Keratinocyte (primary cell): ENCODE measurements around the gene NAALADL2. TPM values are rescaled to one million over a fixed set of nuclear protein-coding genes. Genes with fewer than 3 reads are reported as not detected.

Experiments used
- DNase-seq: peaks from one replicate; pipeline ENCODE4 v3.0.0-alpha.2; 2011; ENCODE audit warnings: low read depth, missing footprints, low spot score
- FAIRE-seq: peaks from 2 replicates; lab custom pipeline; 2011; peaks lifted over from hg19 to GRCh38; lab: Jason Lieb, UNC
- H2AFZ ChIP-seq: 2 replicates; pipeline ENCODE4 v1.6.0; 2012; ENCODE audit warnings: low read length, control low read depth, inconsistent platforms; ENCODE audit not compliant: control insufficient read depth
- H3K27ac ChIP-seq: 2 replicates; pipeline ENCODE4 v1.5.1; 2011; ENCODE audit warnings: low read length; ENCODE audit not compliant: control insufficient read depth, insufficient read depth
- H3K27me3 ChIP-seq: 3 replicates; pipeline ENCODE4 v1.6.0; 2011; ENCODE audit warnings: low read length; ENCODE audit not compliant: control insufficient read depth, insufficient read depth; ENCODE audit errors: extremely low read depth
- H3K36me3 ChIP-seq, 2 experiments: 2 replicates in 1 of 2; 3 replicates in 1 of 2; pipeline ENCODE4 v1.5.1; 2011; ENCODE audit warnings: low read length in 2 of 2, mild to moderate bottlenecking in 1 of 2; ENCODE audit not compliant: control insufficient read depth in 2 of 2, insufficient read depth in 2 of 2; ENCODE audit errors: extremely low read depth in 1 of 2
- H3K4me1 ChIP-seq: 3 replicates; pipeline ENCODE4 v1.5.1; 2011; ENCODE audit warnings: low read length; ENCODE audit not compliant: control insufficient read depth, insufficient read depth; ENCODE audit errors: extremely low read depth
- H3K4me2 ChIP-seq: 3 replicates; pipeline ENCODE4 v1.6.0; 2011; ENCODE audit warnings: low read depth, low read length; ENCODE audit not compliant: control insufficient read depth, insufficient read depth; ENCODE audit errors: extremely low read depth
- H3K4me3 ChIP-seq, 3 experiments: fragments of 200-600 bp in 1 of 3; sonication (generic) in 1 of 3; 2 replicates in 2 of 3; 3 replicates in 1 of 3; pipeline ENCODE4 v1.5.1; 2011 to 2016; ENCODE audit warnings: low read length in 3 of 3, mild to moderate bottlenecking in 3 of 3, control low read depth in 2 of 3, inconsistent platforms in 1 of 3, low read depth in 1 of 3, mixed read lengths in 1 of 3, mixed run types in 1 of 3, moderate library complexity in 1 of 3; ENCODE audit not compliant: control insufficient read depth in 2 of 3, insufficient read depth in 2 of 3; ENCODE audit errors: extremely low read depth in 1 of 3
- H3K79me2 ChIP-seq: 2 replicates; pipeline ENCODE4 v1.6.0; 2012; ENCODE audit warnings: low read length; ENCODE audit not compliant: control insufficient read depth, insufficient read depth
- H3K9ac ChIP-seq: 3 replicates; pipeline ENCODE4 v1.6.0; 2011; ENCODE audit warnings: low read length; ENCODE audit not compliant: control insufficient read depth, insufficient read depth; ENCODE audit errors: extremely low read depth
- H3K9me1 ChIP-seq: 3 replicates; pipeline ENCODE4 v1.6.0; 2011; ENCODE audit warnings: low read length; ENCODE audit not compliant: control insufficient read depth, insufficient read depth; ENCODE audit errors: extremely low read depth
- H3K9me3 ChIP-seq: 2 replicates; pipeline ENCODE4 v1.5.1; 2012; ENCODE audit warnings: low read depth, low read length; ENCODE audit not compliant: control insufficient read depth
- H4K20me1 ChIP-seq: 3 replicates; pipeline ENCODE4 v1.6.0; 2011; ENCODE audit warnings: low read length; ENCODE audit not compliant: control insufficient read depth, insufficient read depth; ENCODE audit errors: extremely low read depth
- EZH2 ChIP-seq: IDR thresholded peaks from one replicate; pipeline ENCODE4 v1.6.1; 2012; ENCODE audit warnings: inconsistent platforms, mild to moderate bottlenecking, low read length, moderate library complexity
- dilution Hi-C: fragments of 300-500 bp; cut with MboI; formaldehyde crosslinking; loops from one replicate; pipeline ENCODE4 v1.7.0; 2020; ENCODE audit warnings: low sequenced_read_pairs; ENCODE audit not compliant: extremely low pct_ligation_motif_present
- polyA plus RNA-seq, 5 experiments: library from polyadenylated mRNA; depleted of rRNA in 3 of 5; stranded (reverse) in 3 of 5; stranded (forward) in 1 of 5; unstranded in 1 of 5; fragments of >200 nt; gene quantifications; 1 replicate in 1 of 5; 2 replicates in 3 of 5; 3 replicates in 1 of 5; pipeline versions ENCODE4 v1.2.1 to v1.2.3, GENCODE V29; 2011 to 2012; ENCODE audit warnings: missing spikeins in 2 of 5, low read depth in 1 of 5, low replicate concordance in 1 of 5
- TF ChIP-seq, protein P1 (sequence below), 3 experiments: IDR thresholded peaks in 1 of 3; conservative IDR thresholded peaks in 1 of 3; optimal IDR thresholded peaks in 1 of 3; 2 replicates in 2 of 3; 3 replicates in 1 of 3; pipeline versions ENCODE3 to v1.5.1; 2011; ENCODE audit warnings: low read length in 3 of 3, mild to moderate bottlenecking in 3 of 3, moderate library complexity in 2 of 3, control low read depth in 1 of 3, inconsistent platforms in 1 of 3; ENCODE audit not compliant: insufficient read depth in 2 of 3; ENCODE audit errors: extremely low read depth in 1 of 3

Gene NAALADL2
- polyA plus RNA-seq, 1 donor (not counting 4 experiments of a cell fraction or from before 2014, with no cell fraction given): 0.75 TPM

DNA sequence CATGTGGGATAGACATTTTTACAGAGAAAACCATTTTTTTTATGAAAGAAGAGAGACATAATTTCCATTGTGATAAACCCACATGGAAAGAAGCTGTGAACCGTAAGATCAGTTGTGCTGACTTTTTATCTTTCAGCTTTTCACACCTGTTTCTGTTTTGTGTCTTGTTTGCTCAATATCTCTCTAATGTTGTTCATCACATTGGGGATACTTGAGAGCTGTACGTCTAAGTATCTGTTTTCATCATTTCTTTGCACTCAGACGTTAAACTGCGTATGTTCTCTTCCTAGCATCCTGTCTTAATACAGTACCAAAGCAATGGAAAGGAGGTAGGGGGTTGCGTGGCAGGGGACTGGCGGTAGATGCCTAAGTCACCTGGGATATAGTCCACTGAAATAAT is 449.0 kb downstream of the NAALADL2 start:
- H3K4me2 ChIP-seq: no peak overlapping the region
- H3K36me3 ChIP-seq: no peaks in the 10 kb centered on the region
- H3K9me3 ChIP-seq: no peaks in the 10 kb centered on the region
- no peaks in the 10 kb centered on the region for H3K79me2 ChIP-seq
- H3K4me3 ChIP-seq: no peak overlapping the region
- dilution Hi-C loops: no loop called here
- no peaks in the 10 kb centered on the region for H3K4me1 ChIP-seq
- no peaks in the 10 kb centered on the region for H3K9me1 ChIP-seq
- H3K27me3 ChIP-seq: no peaks in the 10 kb centered on the region
- no peak overlapping the region for H3K27ac ChIP-seq
- H2AFZ ChIP-seq: no peak overlapping the region
- no peak overlapping the region for H3K9ac ChIP-seq
- DNase-seq: no peak
- H4K20me1 ChIP-seq: no peaks in the 10 kb centered on the region
- FAIRE-seq: no peak
- TF ChIP-seq, protein P1, sequence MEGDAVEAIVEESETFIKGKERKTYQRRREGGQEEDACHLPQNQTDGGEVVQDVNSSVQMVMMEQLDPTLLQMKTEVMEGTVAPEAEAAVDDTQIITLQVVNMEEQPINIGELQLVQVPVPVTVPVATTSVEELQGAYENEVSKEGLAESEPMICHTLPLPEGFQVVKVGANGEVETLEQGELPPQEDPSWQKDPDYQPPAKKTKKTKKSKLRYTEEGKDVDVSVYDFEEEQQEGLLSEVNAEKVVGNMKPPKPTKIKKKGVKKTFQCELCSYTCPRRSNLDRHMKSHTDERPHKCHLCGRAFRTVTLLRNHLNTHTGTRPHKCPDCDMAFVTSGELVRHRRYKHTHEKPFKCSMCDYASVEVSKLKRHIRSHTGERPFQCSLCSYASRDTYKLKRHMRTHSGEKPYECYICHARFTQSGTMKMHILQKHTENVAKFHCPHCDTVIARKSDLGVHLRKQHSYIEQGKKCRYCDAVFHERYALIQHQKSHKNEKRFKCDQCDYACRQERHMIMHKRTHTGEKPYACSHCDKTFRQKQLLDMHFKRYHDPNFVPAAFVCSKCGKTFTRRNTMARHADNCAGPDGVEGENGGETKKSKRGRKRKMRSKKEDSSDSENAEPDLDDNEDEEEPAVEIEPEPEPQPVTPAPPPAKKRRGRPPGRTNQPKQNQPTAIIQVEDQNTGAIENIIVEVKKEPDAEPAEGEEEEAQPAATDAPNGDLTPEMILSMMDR (optimal IDR thresholded peaks at IDR 0.05 in 1 of 3, IDR thresholded peaks at IDR 0.05 in 1 of 3, conservative IDR thresholded peaks at IDR 0.05 in 1 of 3; ENCODE audit: extremely low read depth in 1 of 3, insufficient read depth in 2 of 3, low read length in 3 of 3): no peak
- no peak for TF ChIP-seq EZH2

DNA sequence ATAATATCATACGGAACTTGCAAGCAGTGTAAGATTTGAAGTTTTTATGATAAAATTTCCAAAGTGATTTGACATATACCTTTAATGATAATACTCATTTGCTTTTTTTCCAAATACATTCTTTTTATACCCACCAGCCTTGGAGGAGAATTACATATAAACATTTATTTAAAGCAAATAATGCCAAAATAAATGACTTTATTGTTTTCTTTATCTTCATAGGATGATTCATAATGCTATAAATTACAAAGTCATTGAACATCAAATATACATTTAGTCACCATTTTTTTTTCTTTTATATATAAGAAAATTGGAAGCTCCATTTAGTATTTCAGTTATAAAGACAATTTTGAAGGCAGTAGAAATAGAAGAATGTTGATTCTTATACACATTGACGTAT is 450.9 kb downstream of the NAALADL2 start:
- no peak overlapping the region for H3K27ac ChIP-seq
- no peak for FAIRE-seq
- no peak overlapping the region for H3K4me3 ChIP-seq
- no peaks in the 10 kb centered on the region for H3K4me1 ChIP-seq
- DNase-seq: no peak
- H4K20me1 ChIP-seq: no peaks in the 10 kb centered on the region
- dilution Hi-C loops: no loop called here
- no peaks in the 10 kb centered on the region for H3K9me3 ChIP-seq
- H3K9ac ChIP-seq: no peak overlapping the region
- H3K4me2 ChIP-seq: no peak overlapping the region
- H3K79me2 ChIP-seq: no peaks in the 10 kb centered on the region
- TF ChIP-seq, protein P1 (optimal IDR thresholded peaks at IDR 0.05 in 1 of 3, IDR thresholded peaks at IDR 0.05 in 1 of 3, conservative IDR thresholded peaks at IDR 0.05 in 1 of 3; ENCODE audit: extremely low read depth in 1 of 3, insufficient read depth in 2 of 3, low read length in 3 of 3): no peak
- TF ChIP-seq EZH2: no peak
- no peak overlapping the region for H2AFZ ChIP-seq
- H3K27me3 ChIP-seq: no peaks in the 10 kb centered on the region
- H3K36me3 ChIP-seq: no peaks in the 10 kb centered on the region
- H3K9me1 ChIP-seq: no peaks in the 10 kb centered on the region
